Glutamatergic neuron (in vitro differentiated cells): ENCODE results near the gene JUN. TPM values are rescaled to one million over a fixed set of nuclear protein-coding genes. Genes with fewer than 3 reads are reported as not detected.

Experiments
- DNase-seq: peaks from one replicate; pipeline ENCODE4 v3.0.0; 2022
- H3K27ac Mint-ChIP-seq: one replicate; pipeline ENCODE4 v1.8.0; 2020; ENCODE audit warnings: mild to moderate bottlenecking, mixed read lengths, inconsistent platforms; ENCODE audit not compliant: unreplicated experiment
- H3K27me3 Mint-ChIP-seq: one replicate; pipeline ENCODE4 v1.8.0; 2020; ENCODE audit warnings: mild to moderate bottlenecking, moderate library complexity, mixed read lengths, inconsistent platforms; ENCODE audit not compliant: unreplicated experiment
- H3K36me3 Mint-ChIP-seq: one replicate; pipeline ENCODE4 v1.8.0; 2020; ENCODE audit warnings: mild to moderate bottlenecking, mixed read lengths, inconsistent platforms; ENCODE audit not compliant: unreplicated experiment
- H3K4me1 Mint-ChIP-seq: one replicate; pipeline ENCODE4 v1.8.0; 2020; ENCODE audit warnings: mild to moderate bottlenecking, low read depth, mixed read lengths, inconsistent platforms; ENCODE audit not compliant: unreplicated experiment
- H3K4me3 Mint-ChIP-seq: one replicate; pipeline ENCODE4 v1.8.0; 2020; ENCODE audit warnings: mild to moderate bottlenecking, mixed read lengths, inconsistent platforms; ENCODE audit not compliant: unreplicated experiment
- H3K9me3 Mint-ChIP-seq: one replicate; pipeline ENCODE4 v1.8.0; 2020; ENCODE audit warnings: mild to moderate bottlenecking, moderate library complexity, mixed read lengths, inconsistent platforms; ENCODE audit not compliant: unreplicated experiment
- CTCF ChIP-seq: fragments of 200-600 bp; sonication (generic); IDR thresholded peaks from one replicate; pipeline ENCODE4 v1.5.0; 2021; ENCODE audit not compliant: partially characterized antibody, unreplicated experiment
- total RNA-seq: library from RNA; stranded (reverse); fragmentation: NEBNext Ultra II Directional; extraction: Animal tissue kit (Norgen Biotek cat#: 25700); gene quantifications from one replicate; pipeline ENCODE4 v1.2.1, GENCODE V29; 2021; ENCODE audit not compliant: unreplicated experiment

Gene JUN
- total RNA-seq, 1 donor from 2014 or later: 83.1 TPM

- H3K27ac Mint-ChIP-seq: no peak overlapping the region
- H3K27me3 Mint-ChIP-seq: peaks cover 10% of the 10 kb centered on the region
- peak overlapping the region; percentile 72 for H3K4me3 Mint-ChIP-seq
- peaks cover 3% of the 10 kb centered on the region for H3K4me1 Mint-ChIP-seq
- no peak for TF ChIP-seq CTCF
- no peak for DNase-seq
- peaks cover 12% of the 10 kb centered on the region for H3K36me3 Mint-ChIP-seq
- no peaks in the 10 kb centered on the region for H3K9me3 Mint-ChIP-seq
These were observed 32.9 kb upstream of the JUN start for GRCh38 chr1:58816747-58817221.

GRCh38 chr1:58816072-58816746 is 32.4 kb upstream of the JUN start:
- peak; percentile 64 for DNase-seq
- TF ChIP-seq CTCF: no peak
- Mint-ChIP-seq H3K9me3 (no peaks in the 10 kb centered on the region), H3K36me3 (peaks cover 11% of the 10 kb centered on the region), H3K27ac (no peak overlapping the region), H3K4me1 (peaks cover 3% of the 10 kb centered on the region), H3K4me3 (peak overlapping the region; percentile 87), H3K27me3 (peaks cover 8% of the 10 kb centered on the region)

GRCh38 chr1:58815686-58816071 is 31.8 kb upstream of the JUN start:
- peaks cover 6% of the 10 kb centered on the region for H3K27me3 Mint-ChIP-seq
- peaks cover 5% of the 10 kb centered on the region for H3K36me3 Mint-ChIP-seq
- H3K27ac Mint-ChIP-seq: no peak overlapping the region
- DNase-seq: no peak
- H3K9me3 Mint-ChIP-seq: no peaks in the 10 kb centered on the region
- peaks cover 3% of the 10 kb centered on the region for H3K4me1 Mint-ChIP-seq
- peak overlapping the region; percentile 87 for H3K4me3 Mint-ChIP-seq
- no peak for TF ChIP-seq CTCF

- H3K4me3 Mint-ChIP-seq: peak overlapping the region; percentile 87
- no peak for TF ChIP-seq CTCF
- H3K27me3 Mint-ChIP-seq: peaks cover 6% of the 10 kb centered on the region
- peak; percentile 27 for DNase-seq
- H3K9me3 Mint-ChIP-seq: no peaks in the 10 kb centered on the region
- H3K36me3 Mint-ChIP-seq: peaks cover 4% of the 10 kb centered on the region
- no peak overlapping the region for H3K27ac Mint-ChIP-seq
- peaks cover 3% of the 10 kb centered on the region for H3K4me1 Mint-ChIP-seq
These were observed 31.3 kb upstream of the JUN start for GRCh38 chr1:58815069-58815685.

- no peak for TF ChIP-seq CTCF
- Mint-ChIP-seq H3K4me3 (peak overlapping the region; percentile 71), H3K9me3 (no peaks in the 10 kb centered on the region), H3K27ac (no peak overlapping the region), H3K4me1 (peaks cover 3% of the 10 kb centered on the region), H3K27me3 (peaks cover 6% of the 10 kb centered on the region), H3K36me3 (peaks cover 4% of the 10 kb centered on the region)
- DNase-seq: peak; percentile 36
These were observed 30.6 kb upstream of the JUN start for GRCh38 chr1:58814251-58815068.
